A673 (cell line): Measurements from ENCODE around the gene RAD23B. TPM values are rescaled to one million over a fixed set of nuclear protein-coding genes. Genes with fewer than 3 reads are reported as not detected.

Experiments used
- BruUV-seq: library from RNA; stranded (reverse); fragments of 400-500 nt; replicated peaks from 2 replicates; lab custom pipeline; 2021; lab: Mats Ljungman, UMichigan
- CTCF ChIA-PET: fragments of 300-600 bp; sonication (Branson Sonifier 250); formaldehyde crosslinking; loops from one replicate; lab custom pipeline; 2022; ENCODE audit warnings: antibody characterized with exemption; lab: Charles Lee
- POLR2A ChIA-PET: fragments of 300-600 bp; sonication (Branson Sonifier 250); formaldehyde crosslinking; loops from one replicate; lab custom pipeline; 2022; ENCODE audit warnings: antibody characterized with exemption; ENCODE audit not compliant: low non-redundant PET; lab: Charles Lee
- DNase-seq: peaks from one replicate; pipeline ENCODE4 v3.0.0-alpha.2; 2015; ENCODE audit warnings: low spot score
- H3K27ac ChIP-seq: fragments of 200-600 bp; sonication (generic); 2 replicates; pipeline ENCODE4 v1.5.1; 2016; ENCODE audit warnings: mixed run types, low read depth, mild to moderate bottlenecking, mixed read lengths, antibody characterized with exemption, low read length; ENCODE audit not compliant: poor library complexity, severe bottlenecking
- H3K27me3 ChIP-seq: fragments of 200-600 bp; sonication (generic); replicated peaks from 2 replicates; pipeline ENCODE4 v1.6.1; 2017; ENCODE audit warnings: mixed run types, low read depth, mild to moderate bottlenecking, mixed read lengths, antibody characterized with exemption, low read length; ENCODE audit not compliant: insufficient read depth, poor library complexity
- H3K36me3 ChIP-seq: fragments of 200-600 bp; sonication (generic); 2 replicates; pipeline ENCODE4 v1.6.1; 2016; ENCODE audit warnings: mixed run types, mild to moderate bottlenecking, mixed read lengths, antibody characterized with exemption, low read length; ENCODE audit not compliant: insufficient read depth, poor library complexity, severe bottlenecking
- H3K4me1 ChIP-seq: fragments of 200-600 bp; sonication (generic); 2 replicates; pipeline ENCODE4 v1.6.1; 2017; ENCODE audit warnings: mixed run types, mild to moderate bottlenecking, mixed read lengths, antibody characterized with exemption, low read length; ENCODE audit not compliant: insufficient read depth, poor library complexity, severe bottlenecking
- H3K4me3 ChIP-seq: fragments of 200-600 bp; sonication (generic); 2 replicates; pipeline ENCODE4 v1.5.1; 2016; ENCODE audit warnings: low read depth, mixed run types, mild to moderate bottlenecking, mixed read lengths, low read length; ENCODE audit not compliant: poor library complexity, severe bottlenecking
- H3K9me3 ChIP-seq: fragments of 200-600 bp; sonication (generic); 2 replicates; pipeline ENCODE4 v1.6.1; 2016; ENCODE audit warnings: mixed run types, low read depth, mild to moderate bottlenecking, mixed read lengths, antibody characterized with exemption, low read length; ENCODE audit not compliant: poor library complexity, severe bottlenecking
- EZH2 ChIP-seq: fragments of 200-600 bp; sonication (generic); IDR thresholded peaks from 2 replicates; pipeline ENCODE4 v1.6.1; 2017; ENCODE audit warnings: borderline replicate concordance, low read depth, mild to moderate bottlenecking, mixed read lengths, antibody characterized with exemption, low read length; ENCODE audit not compliant: poor library complexity, severe bottlenecking
- intact Hi-C: fragments of 100-400 bp; cut with micrococcal nuclease; formaldehyde crosslinking; loops from one replicate; pipeline ENCODE4 v1.10.0; 2022; ENCODE audit not compliant: unreplicated experiment
- total RNA-seq: library from RNA; stranded (reverse); gene quantifications from 2 replicates; pipeline ENCODE4 v1.2.3, GENCODE V29; 2021
- TF ChIP-seq, protein P1 (sequence below): fragments of 300-800, 200-600 bp; sonication (generic); conservative IDR thresholded peaks from 2 replicates; pipeline ENCODE4 v1.5.1; 2017; ENCODE audit warnings: low read depth, mild to moderate bottlenecking, antibody characterized with exemption, low read length, moderate library complexity, mixed read lengths

Gene RAD23B
- total RNA-seq, 1 experiment from 2014 or later, result 151 TPM

DNA sequence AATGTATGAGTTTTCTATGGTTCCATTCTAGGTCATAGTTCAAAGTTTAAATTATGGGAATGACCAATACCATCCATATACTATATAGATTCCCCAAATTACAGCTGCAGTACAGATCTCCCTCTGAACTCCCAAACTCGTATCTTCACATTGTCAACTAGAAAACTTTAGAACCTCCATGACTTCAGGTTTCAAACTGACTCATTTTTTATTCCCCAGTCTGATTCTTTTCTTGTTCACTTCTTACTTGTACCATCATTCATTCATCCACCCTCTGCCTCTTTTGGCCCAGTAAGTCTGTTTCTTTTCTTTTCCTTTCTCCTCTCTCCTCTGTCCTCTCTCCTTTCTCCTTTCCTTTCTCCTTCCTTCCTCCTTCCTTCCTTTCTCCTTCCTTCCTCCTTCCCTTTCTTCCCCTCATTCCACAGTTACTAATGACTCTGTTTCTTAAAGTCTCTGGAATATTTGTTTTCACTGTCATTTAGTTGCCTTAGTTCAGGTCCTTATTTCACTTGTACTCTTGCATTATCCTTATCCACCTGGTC is 30.5 kb downstream of the RAD23B start:
- TF ChIP-seq EZH2, result no peak
- TF ChIP-seq, protein P1, sequence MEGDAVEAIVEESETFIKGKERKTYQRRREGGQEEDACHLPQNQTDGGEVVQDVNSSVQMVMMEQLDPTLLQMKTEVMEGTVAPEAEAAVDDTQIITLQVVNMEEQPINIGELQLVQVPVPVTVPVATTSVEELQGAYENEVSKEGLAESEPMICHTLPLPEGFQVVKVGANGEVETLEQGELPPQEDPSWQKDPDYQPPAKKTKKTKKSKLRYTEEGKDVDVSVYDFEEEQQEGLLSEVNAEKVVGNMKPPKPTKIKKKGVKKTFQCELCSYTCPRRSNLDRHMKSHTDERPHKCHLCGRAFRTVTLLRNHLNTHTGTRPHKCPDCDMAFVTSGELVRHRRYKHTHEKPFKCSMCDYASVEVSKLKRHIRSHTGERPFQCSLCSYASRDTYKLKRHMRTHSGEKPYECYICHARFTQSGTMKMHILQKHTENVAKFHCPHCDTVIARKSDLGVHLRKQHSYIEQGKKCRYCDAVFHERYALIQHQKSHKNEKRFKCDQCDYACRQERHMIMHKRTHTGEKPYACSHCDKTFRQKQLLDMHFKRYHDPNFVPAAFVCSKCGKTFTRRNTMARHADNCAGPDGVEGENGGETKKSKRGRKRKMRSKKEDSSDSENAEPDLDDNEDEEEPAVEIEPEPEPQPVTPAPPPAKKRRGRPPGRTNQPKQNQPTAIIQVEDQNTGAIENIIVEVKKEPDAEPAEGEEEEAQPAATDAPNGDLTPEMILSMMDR, result no peak
- no peak for DNase-seq
- Histone ChIP-seq H3K36me3 (peaks cover 66% of the 10 kb centered on the region), H3K27ac (no peak overlapping the region), H3K4me3 (no peak overlapping the region), H3K27me3 (no peaks in the 10 kb centered on the region), H3K9me3 (no peaks in the 10 kb centered on the region), H3K4me1 (peaks cover 7% of the 10 kb centered on the region)
- intact Hi-C loops, result no loop called here
- no TSS peak for BruUV-seq
- ChIA-PET POLR2A (no interaction called here), CTCF (no interaction called here)

DNA sequence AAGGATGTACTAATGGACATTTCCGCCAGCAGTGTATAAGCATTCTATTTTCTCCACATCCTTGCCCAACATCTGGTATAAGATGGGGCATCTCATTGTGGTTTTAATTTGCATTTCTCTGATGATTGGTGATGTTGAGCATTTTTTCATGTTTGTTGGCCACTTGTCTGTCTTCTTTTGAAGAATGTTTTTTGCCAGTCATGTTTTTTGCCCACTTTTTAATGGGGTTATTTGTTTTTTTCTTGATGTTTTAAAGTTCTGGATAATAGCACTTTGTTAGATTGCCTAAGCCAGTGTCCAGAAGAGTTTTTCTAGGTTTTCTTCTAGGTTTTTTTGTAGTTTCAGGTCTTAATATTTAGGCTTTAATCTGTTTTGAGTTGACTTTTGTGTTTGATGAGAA is 31.7 kb downstream of the RAD23B start:
- no TSS peak for BruUV-seq
- TF ChIP-seq EZH2, result no peak
- TF ChIP-seq, protein P1, result no peak
- H3K27me3 ChIP-seq, result no peaks in the 10 kb centered on the region
- DNase-seq, result no peak
- H3K4me1 ChIP-seq, result peaks cover 7% of the 10 kb centered on the region
- ChIA-PET POLR2A (no interaction called here), CTCF (no interaction called here)
- intact Hi-C loops, result no loop called here
- no peaks in the 10 kb centered on the region for H3K9me3 ChIP-seq
- H3K27ac ChIP-seq, result no peak overlapping the region
- peaks cover 69% of the 10 kb centered on the region for H3K36me3 ChIP-seq
- H3K4me3 ChIP-seq, result no peak overlapping the region

DNA sequence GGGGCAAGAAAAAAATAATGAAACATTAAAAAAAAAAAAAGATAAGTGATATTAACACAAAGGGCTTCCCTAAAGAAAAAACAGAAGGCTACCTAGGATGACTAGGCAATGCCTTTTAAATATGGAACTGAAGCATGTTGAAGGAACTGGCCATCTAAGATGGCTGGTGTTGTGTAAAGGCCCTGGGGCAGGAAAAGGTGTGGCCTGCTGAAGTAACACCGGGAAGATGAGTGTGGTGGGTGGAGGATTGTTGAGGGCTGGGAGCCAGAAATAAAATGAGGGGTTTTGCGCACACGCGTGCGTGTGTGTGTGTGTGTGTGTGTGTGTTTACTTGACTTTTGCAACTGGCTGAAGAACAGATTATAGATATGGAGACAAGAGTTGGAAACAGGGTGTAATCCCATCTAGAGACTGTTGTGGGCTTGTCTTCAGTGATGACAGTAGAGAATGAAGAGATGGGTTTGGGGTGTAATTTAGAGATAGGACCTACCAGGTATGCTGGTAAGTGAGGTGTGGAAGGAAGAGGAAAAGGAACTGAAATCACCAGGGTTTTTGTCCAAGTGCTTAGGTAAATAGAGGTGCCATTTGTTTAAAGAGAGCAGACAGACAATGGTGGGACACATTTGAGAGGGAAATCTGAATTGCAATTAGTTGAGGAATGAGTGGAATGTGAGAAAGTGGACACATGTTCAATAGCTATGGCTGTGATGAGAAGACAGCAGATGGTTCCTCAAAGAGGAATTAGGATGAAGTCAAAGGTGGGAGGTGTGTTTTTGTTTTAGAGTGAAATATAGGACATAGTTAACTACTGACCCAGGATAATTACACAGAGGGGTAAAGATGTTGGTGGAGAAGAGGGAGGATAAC is 33.9 kb downstream of the RAD23B start:
- BruUV-seq, result no TSS peak
- no peak for DNase-seq
- TF ChIP-seq, protein P1, result no peak
- no peak for TF ChIP-seq EZH2
- H3K9me3 ChIP-seq, result no peaks in the 10 kb centered on the region
- intact Hi-C loops, result no loop called here
- POLR2A ChIA-PET, result no interaction called here
- peaks cover 68% of the 10 kb centered on the region for H3K36me3 ChIP-seq
- CTCF ChIA-PET, result no interaction called here
- no peak overlapping the region for H3K4me3 ChIP-seq
- no peaks in the 10 kb centered on the region for H3K27me3 ChIP-seq
- no peaks in the 10 kb centered on the region for H3K4me1 ChIP-seq
- no peak overlapping the region for H3K27ac ChIP-seq
